C4-2B (cell line): ENCODE measurements around the gene FMNL2.

Experiments used
- H3K27ac ChIP-seq: fragments of 450-650 bp; 2 replicates; pipeline ENCODE4 v1.5.1; 2017
- CTCF ChIP-seq: fragments of 450-650 bp; conservative IDR thresholded peaks from 2 replicates; pipeline ENCODE4 v1.5.1; 2017; ENCODE audit warnings: mild to moderate bottlenecking
- ZFX ChIP-seq: fragments of 450-650 bp; IDR thresholded peaks from 2 replicates; pipeline ENCODE4 v1.6.1; 2017

FMNL2 gene

GRCh38 chr2:152564754-152565551 lies 230.0 kb downstream of the FMNL2 start:
- H3K27ac ChIP-seq, result no peak overlapping the region

GRCh38 chr2:152565884-152566727 lies 231.1 kb downstream of the FMNL2 start:
- TF ChIP-seq CTCF, result no peak
- no peak for TF ChIP-seq ZFX
- no peak overlapping the region for H3K27ac ChIP-seq

More at GRCh38 chr2:152564754-152565551, 230.0 kb downstream of the FMNL2 start:
- TF ChIP-seq CTCF (no peak), ZFX (no peak)

- no peak overlapping the region for H3K27ac ChIP-seq
- TF ChIP-seq CTCF, result no peak
- TF ChIP-seq ZFX, result no peak
These were observed 231.7 kb downstream of the FMNL2 start for GRCh38 chr2:152566728-152567069.

- no peak overlapping the region for H3K27ac ChIP-seq
- no peak for TF ChIP-seq ZFX
- no peak for TF ChIP-seq CTCF
These were observed 233.6 kb downstream of the FMNL2 start for GRCh38 chr2:152568531-152568930.

- TF ChIP-seq CTCF (peak; percentile 37), ZFX (no peak)
- no peak overlapping the region for H3K27ac ChIP-seq
These were observed 234.2 kb downstream of the FMNL2 start for GRCh38 chr2:152569186-152569585.

- TF ChIP-seq ZFX, result no peak
- TF ChIP-seq CTCF, result no peak
- H3K27ac ChIP-seq, result no peak overlapping the region
These were observed 236.2 kb downstream of the FMNL2 start for GRCh38 chr2:152571048-152571766.
